HTERT RPE-1 (cell line): ENCODE measurements around the gene FOXI1.

Experiments used
- in situ Hi-C: fragments of 300-500 bp; cut with MboI; formaldehyde crosslinking; loops from 4 replicates; pipeline ENCODE4 v1.14.3; 2020; ENCODE audit warnings: low sequenced_read_pairs

Gene FOXI1

GRCh38 chr5:170105642-170106611 lies at the start of gene FOXI1:
Gene FOXI1 (plus strand): TSS chr5:170105897. CDS start chr5:170105958, 61 bp downstream.
- in situ Hi-C loops = no loop called here

GRCh38 chr5:170056561-170057267 lies 49.0 kb upstream of the FOXI1 start:
- in situ Hi-C loops = no loop called here

GRCh38 chr5:170057311-170057710 lies 48.4 kb upstream of the FOXI1 start:
- in situ Hi-C loops = no loop called here

- in situ Hi-C loops = no loop called here
Observed at GRCh38 chr5:170059221-170059620, 46.5 kb upstream of the FOXI1 start.

GRCh38 chr5:170067152-170067551 lies 38.5 kb upstream of the FOXI1 start:
- in situ Hi-C loops = no loop called here

GRCh38 chr5:170067574-170068170 lies 38.0 kb upstream of the FOXI1 start:
- in situ Hi-C loops = no loop called here

- in situ Hi-C loops = no loop called here
Observed at GRCh38 chr5:170069512-170069911, 36.2 kb upstream of the FOXI1 start.

GRCh38 chr5:170070556-170071412 lies 34.9 kb upstream of the FOXI1 start:
- in situ Hi-C loops = no loop called here

- in situ Hi-C loops = no loop called here
Observed at GRCh38 chr5:170071748-170072147, 33.9 kb upstream of the FOXI1 start.

- in situ Hi-C loops = loop anchor here (25.0 kb wide), 1 partner anchor 112 kb away; no protein-coding TSS in a partner anchor
Observed at GRCh38 chr5:170075696-170076095, 30.0 kb upstream of the FOXI1 start.

- in situ Hi-C loops = loop anchor here (25.0 kb wide), 1 partner anchor 111 kb away; no protein-coding TSS in a partner anchor
Observed at GRCh38 chr5:170076211-170076610, 29.5 kb upstream of the FOXI1 start.

- in situ Hi-C loops = loop anchor here (25.0 kb wide), 1 partner anchor 111 kb away; no protein-coding TSS in a partner anchor
Observed at GRCh38 chr5:170076739-170077138, 29.0 kb upstream of the FOXI1 start.

GRCh38 chr5:170077526-170077925 lies 28.2 kb upstream of the FOXI1 start:
- in situ Hi-C loops = loop anchor here (25.0 kb wide), 1 partner anchor 110 kb away; no protein-coding TSS in a partner anchor

- in situ Hi-C loops = loop anchor here (25.0 kb wide), 1 partner anchor 109 kb away; no protein-coding TSS in a partner anchor
Observed at GRCh38 chr5:170078458-170078857, 27.2 kb upstream of the FOXI1 start.

GRCh38 chr5:170078931-170079330 lies 26.8 kb upstream of the FOXI1 start:
- in situ Hi-C loops = loop anchor here (25.0 kb wide), 1 partner anchor 108 kb away; no protein-coding TSS in a partner anchor

- in situ Hi-C loops = loop anchor here (25.0 kb wide), 1 partner anchor 107 kb away; no protein-coding TSS in a partner anchor
Observed at GRCh38 chr5:170080217-170080616, 25.5 kb upstream of the FOXI1 start.

- in situ Hi-C loops = loop anchor here (25.0 kb wide), 1 partner anchor 106 kb away; no protein-coding TSS in a partner anchor
Observed at GRCh38 chr5:170080786-170081445, 24.8 kb upstream of the FOXI1 start.

GRCh38 chr5:170081616-170082015 lies 24.1 kb upstream of the FOXI1 start:
- in situ Hi-C loops = loop anchor here (25.0 kb wide), 1 partner anchor 106 kb away; no protein-coding TSS in a partner anchor

GRCh38 chr5:170082701-170083100 lies 23.0 kb upstream of the FOXI1 start:
- in situ Hi-C loops = loop anchor here (25.0 kb wide), 1 partner anchor 105 kb away; no protein-coding TSS in a partner anchor
